AG10803 (cell line): ENCODE results near the gene STK35.
A peak's percentile ranks its signal among the peaks of the same experiment; 100 is the strongest.

ENCODE experiments used
- DNase-seq: peaks from one replicate; pipeline ENCODE4 v3.0.0; 2010; ENCODE audit warnings: low read depth
- H3K4me3 ChIP-seq: 2 replicates; pipeline ENCODE4 v1.5.1; 2011; ENCODE audit warnings: mild to moderate bottlenecking, low read length, control low read depth
- CTCF ChIP-seq: conservative IDR thresholded peaks from 2 replicates; pipeline ENCODE4 v1.5.1; 2011; ENCODE audit warnings: mild to moderate bottlenecking, low read length, control low read depth, inconsistent platforms

The STK35 gene

GRCh38 chr20:2066461-2067122 lies 35.0 kb upstream of the STK35 start:
- TF ChIP-seq CTCF, result no peak
- no peak for DNase-seq
- H3K4me3 ChIP-seq, result no peak overlapping the region

GRCh38 chr20:2080532-2081224 lies 20.9 kb upstream of the STK35 start:
- TF ChIP-seq CTCF, result no peak
- H3K4me3 ChIP-seq, result no peak overlapping the region
- DNase-seq, result no peak

GRCh38 chr20:2084703-2085102 lies 16.9 kb upstream of the STK35 start:
- TF ChIP-seq CTCF, result no peak
- peak; percentile 92 for DNase-seq
- no peak overlapping the region for H3K4me3 ChIP-seq

- TF ChIP-seq CTCF, result peak; percentile 47
Measured at GRCh38 chr20:2086177-2086979, 15.2 kb upstream of the STK35 start.

GRCh38 chr20:2086980-2087377 lies 14.6 kb upstream of the STK35 start:
- H3K4me3 ChIP-seq, result no peak overlapping the region
- no peak for DNase-seq
- no peak for TF ChIP-seq CTCF

More at GRCh38 chr20:2086177-2086979, 15.2 kb upstream of the STK35 start:
- H3K4me3 ChIP-seq, result no peak overlapping the region
- peak; percentile 74 for DNase-seq

- DNase-seq, result no peak
- H3K4me3 ChIP-seq, result no peak overlapping the region
- no peak for TF ChIP-seq CTCF
Measured at GRCh38 chr20:2088891-2089290, 12.7 kb upstream of the STK35 start.

GRCh38 chr20:2089447-2089846 lies 12.2 kb upstream of the STK35 start:
- TF ChIP-seq CTCF, result no peak
- no peak overlapping the region for H3K4me3 ChIP-seq
- DNase-seq, result no peak
